Astrocyte (in vitro differentiated cells and primary cell): Measurements from ENCODE around the gene POLR2M.

Experiments used
- EZH2 ChIP-seq: IDR thresholded peaks from 2 replicates; pipeline ENCODE4 v1.6.1; 2012; ENCODE audit warnings: mild to moderate bottlenecking, low read length, inconsistent platforms; ENCODE audit not compliant: insufficient read depth
- TF ChIP-seq, protein P1 (sequence below): IDR thresholded peaks from 2 replicates; pipeline ENCODE4 v1.5.1; 2011; ENCODE audit warnings: low read depth, mild to moderate bottlenecking, inconsistent platforms, low read length, moderate library complexity; ENCODE audit not compliant: insufficient read depth

DNA sequence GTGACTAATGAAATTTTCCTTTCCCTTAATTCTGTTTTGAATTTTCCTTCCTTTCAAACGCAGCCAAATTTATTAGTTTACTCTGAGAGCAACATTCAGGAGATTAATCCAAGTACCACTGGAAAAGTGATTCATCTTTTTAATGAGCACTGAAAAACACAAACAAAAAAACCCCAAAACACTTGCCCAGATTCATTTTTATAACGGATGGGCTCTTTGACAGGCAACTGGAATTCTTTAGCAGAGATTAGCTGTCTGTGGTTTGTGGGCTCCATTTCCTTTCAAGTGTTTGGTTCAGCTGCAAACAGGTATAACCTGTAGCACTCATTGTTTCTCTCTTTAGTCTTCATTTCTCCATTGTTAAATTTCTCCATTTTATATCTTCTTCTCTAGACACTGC, 3.1 kb upstream of the POLR2M start:
- TF ChIP-seq, protein P1, sequence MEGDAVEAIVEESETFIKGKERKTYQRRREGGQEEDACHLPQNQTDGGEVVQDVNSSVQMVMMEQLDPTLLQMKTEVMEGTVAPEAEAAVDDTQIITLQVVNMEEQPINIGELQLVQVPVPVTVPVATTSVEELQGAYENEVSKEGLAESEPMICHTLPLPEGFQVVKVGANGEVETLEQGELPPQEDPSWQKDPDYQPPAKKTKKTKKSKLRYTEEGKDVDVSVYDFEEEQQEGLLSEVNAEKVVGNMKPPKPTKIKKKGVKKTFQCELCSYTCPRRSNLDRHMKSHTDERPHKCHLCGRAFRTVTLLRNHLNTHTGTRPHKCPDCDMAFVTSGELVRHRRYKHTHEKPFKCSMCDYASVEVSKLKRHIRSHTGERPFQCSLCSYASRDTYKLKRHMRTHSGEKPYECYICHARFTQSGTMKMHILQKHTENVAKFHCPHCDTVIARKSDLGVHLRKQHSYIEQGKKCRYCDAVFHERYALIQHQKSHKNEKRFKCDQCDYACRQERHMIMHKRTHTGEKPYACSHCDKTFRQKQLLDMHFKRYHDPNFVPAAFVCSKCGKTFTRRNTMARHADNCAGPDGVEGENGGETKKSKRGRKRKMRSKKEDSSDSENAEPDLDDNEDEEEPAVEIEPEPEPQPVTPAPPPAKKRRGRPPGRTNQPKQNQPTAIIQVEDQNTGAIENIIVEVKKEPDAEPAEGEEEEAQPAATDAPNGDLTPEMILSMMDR: no peak
- TF ChIP-seq EZH2: no peak
